Loucy (cell line): ENCODE results near the gene CDK19.

Source experiments
- H2AFZ ChIP-seq: fragments of 200-600 bp; sonication (generic); 2 replicates; pipeline ENCODE4 v1.6.0; 2016; ENCODE audit warnings: antibody characterized with exemption, mild to moderate bottlenecking, low read length, moderate library complexity
- H3F3A ChIP-seq: fragments of 200-600 bp; 2 replicates; pipeline ENCODE4 v1.6.0; 2016; ENCODE audit warnings: antibody characterized with exemption, low read depth, mild to moderate bottlenecking
- H3K27me3 ChIP-seq: fragments of 200-600 bp; sonication (generic); 2 replicates; pipeline ENCODE4 v1.6.1; 2014; ENCODE audit warnings: low read length, mild to moderate bottlenecking; ENCODE audit not compliant: insufficient read depth, poor library complexity, severe bottlenecking
- H3K36me3 ChIP-seq: fragments of 200-600 bp; sonication (generic); 2 replicates; pipeline ENCODE4 v1.6.1; 2016; ENCODE audit warnings: low read length; ENCODE audit not compliant: insufficient read depth
- H3K4me1 ChIP-seq: fragments of 200-600 bp; sonication (generic); 2 replicates; pipeline ENCODE4 v1.5.1; 2014; ENCODE audit warnings: low read length, mild to moderate bottlenecking; ENCODE audit not compliant: insufficient read depth, poor library complexity, severe bottlenecking
- H3K4me2 ChIP-seq: fragments of 200-600 bp; sonication (generic); 2 replicates; pipeline ENCODE4 v1.6.0; 2014; ENCODE audit warnings: antibody characterized with exemption, low read length, low read depth, mild to moderate bottlenecking; ENCODE audit not compliant: poor library complexity, severe bottlenecking
- H3K4me3 ChIP-seq: fragments of 200-600 bp; sonication (generic); 2 replicates; pipeline ENCODE4 v1.5.1; 2014; ENCODE audit warnings: low read length, mild to moderate bottlenecking, mixed read lengths; ENCODE audit not compliant: poor library complexity, severe bottlenecking
- H3K79me2 ChIP-seq: fragments of 200-600 bp; sonication (generic); 2 replicates; pipeline ENCODE4 v1.6.1; 2014; ENCODE audit warnings: low read length; ENCODE audit not compliant: insufficient read depth
- H3K9ac ChIP-seq: fragments of 200-600 bp; sonication (generic); 2 replicates; pipeline ENCODE4 v1.6.0; 2014; ENCODE audit warnings: mild to moderate bottlenecking, low read depth, low read length, moderate library complexity; ENCODE audit not compliant: poor library complexity, severe bottlenecking
- H3K9me2 ChIP-seq: fragments of 200-600 bp; sonication (generic); replicated peaks from 2 replicates; pipeline ENCODE4 v1.6.1; 2016; ENCODE audit warnings: low read depth, low read length, mixed read lengths
- H3K9me3 ChIP-seq: fragments of 200-600 bp; sonication (generic); 2 replicates; pipeline ENCODE4 v1.6.1; 2014; ENCODE audit warnings: mild to moderate bottlenecking, antibody characterized with exemption, low read length, low read depth; ENCODE audit not compliant: insufficient read depth
- H4K20me1 ChIP-seq: fragments of 200-600 bp; sonication (generic); 2 replicates; pipeline ENCODE4 v1.6.0; 2014; ENCODE audit warnings: antibody characterized with exemption, low read length, mild to moderate bottlenecking; ENCODE audit not compliant: insufficient read depth, poor library complexity, severe bottlenecking
- EZH2phosphoT487 ChIP-seq: fragments of 200-600 bp; IDR thresholded peaks from 2 replicates; pipeline ENCODE4 v1.6.1; 2018; ENCODE audit warnings: antibody characterized with exemption, mild to moderate bottlenecking, moderate library complexity, borderline replicate concordance
- TF ChIP-seq, protein P1 (sequence below): fragments of 200-600 bp; sonication (generic); conservative IDR thresholded peaks from 2 replicates; pipeline ENCODE4 v1.5.1; 2014; ENCODE audit warnings: mild to moderate bottlenecking, antibody characterized with exemption, low read length

The CDK19 gene

DNA sequence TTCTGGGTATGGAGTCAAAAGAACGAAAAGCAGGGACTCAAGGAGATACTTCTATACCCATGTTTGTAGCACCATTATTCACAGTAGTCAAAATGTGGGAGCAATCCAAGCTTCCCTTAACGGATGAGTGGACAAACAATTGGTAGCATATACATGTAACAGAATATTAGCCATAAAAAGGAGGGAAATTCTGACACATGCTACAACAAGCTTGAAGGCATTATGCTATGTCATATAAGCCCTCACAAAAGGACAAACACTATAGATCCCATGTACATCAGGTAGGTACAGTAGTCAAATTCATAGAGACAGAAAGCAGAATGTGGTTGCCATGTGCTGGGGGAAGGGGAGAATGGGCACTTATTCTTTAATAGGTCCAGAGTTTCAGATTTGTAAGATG, 37.6 kb downstream of the CDK19 start:
- peaks cover 76% of the 10 kb centered on the region for H3K79me2 ChIP-seq
- H3K27me3 ChIP-seq = no peaks in the 10 kb centered on the region
- no peaks in the 10 kb centered on the region for H3K9me3 ChIP-seq
- no peak for TF ChIP-seq EZH2phosphoT487
- TF ChIP-seq, protein P1, sequence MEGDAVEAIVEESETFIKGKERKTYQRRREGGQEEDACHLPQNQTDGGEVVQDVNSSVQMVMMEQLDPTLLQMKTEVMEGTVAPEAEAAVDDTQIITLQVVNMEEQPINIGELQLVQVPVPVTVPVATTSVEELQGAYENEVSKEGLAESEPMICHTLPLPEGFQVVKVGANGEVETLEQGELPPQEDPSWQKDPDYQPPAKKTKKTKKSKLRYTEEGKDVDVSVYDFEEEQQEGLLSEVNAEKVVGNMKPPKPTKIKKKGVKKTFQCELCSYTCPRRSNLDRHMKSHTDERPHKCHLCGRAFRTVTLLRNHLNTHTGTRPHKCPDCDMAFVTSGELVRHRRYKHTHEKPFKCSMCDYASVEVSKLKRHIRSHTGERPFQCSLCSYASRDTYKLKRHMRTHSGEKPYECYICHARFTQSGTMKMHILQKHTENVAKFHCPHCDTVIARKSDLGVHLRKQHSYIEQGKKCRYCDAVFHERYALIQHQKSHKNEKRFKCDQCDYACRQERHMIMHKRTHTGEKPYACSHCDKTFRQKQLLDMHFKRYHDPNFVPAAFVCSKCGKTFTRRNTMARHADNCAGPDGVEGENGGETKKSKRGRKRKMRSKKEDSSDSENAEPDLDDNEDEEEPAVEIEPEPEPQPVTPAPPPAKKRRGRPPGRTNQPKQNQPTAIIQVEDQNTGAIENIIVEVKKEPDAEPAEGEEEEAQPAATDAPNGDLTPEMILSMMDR = no peak
- H3K4me1 ChIP-seq = no peaks in the 10 kb centered on the region
- H3K36me3 ChIP-seq = peaks cover 16% of the 10 kb centered on the region; the same call in 1 of the 2 replicates
- H3F3A ChIP-seq = no peaks in the 10 kb centered on the region
- peaks cover 6% of the 10 kb centered on the region for H4K20me1 ChIP-seq
- H3K4me3 ChIP-seq = no peak overlapping the region
- H2AFZ ChIP-seq = no peak overlapping the region
- H3K4me2 ChIP-seq = no peak overlapping the region
- H3K9ac ChIP-seq = no peak overlapping the region
- no peaks in the 10 kb centered on the region for H3K9me2 ChIP-seq

DNA sequence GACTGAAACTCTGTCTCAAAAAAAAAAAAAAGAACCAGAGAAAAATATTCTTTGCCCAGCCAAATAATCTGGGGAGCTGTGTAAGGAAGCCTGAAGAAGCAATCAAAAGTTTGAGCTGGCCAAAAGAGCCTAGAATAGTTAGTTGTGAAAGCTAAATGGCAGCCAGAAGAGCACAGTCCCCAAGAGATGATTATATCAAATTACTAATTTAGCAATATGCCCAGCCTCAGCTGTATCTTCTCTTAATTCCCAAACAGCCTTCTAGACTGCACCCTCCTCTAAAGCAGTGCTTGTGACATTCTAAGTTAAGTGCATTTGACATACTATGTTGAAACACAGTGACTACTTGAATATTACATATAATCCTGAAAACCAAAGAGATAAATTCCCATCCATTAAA, 38.9 kb downstream of the CDK19 start:
- Histone ChIP-seq H3K27me3 (no peaks in the 10 kb centered on the region), H3F3A (no peaks in the 10 kb centered on the region), H3K9ac (no peak overlapping the region), H3K9me3 (no peaks in the 10 kb centered on the region), H4K20me1 (peaks cover 6% of the 10 kb centered on the region), H3K79me2 (peaks cover 70% of the 10 kb centered on the region), H2AFZ (no peak overlapping the region), H3K9me2 (no peaks in the 10 kb centered on the region), H3K4me2 (no peak overlapping the region), H3K4me3 (no peak overlapping the region), H3K4me1 (no peaks in the 10 kb centered on the region), H3K36me3 (peaks cover 26% of the 10 kb centered on the region; the same call in 1 of the 2 replicates)
- TF ChIP-seq EZH2phosphoT487 = no peak
- TF ChIP-seq, protein P1 = no peak

DNA sequence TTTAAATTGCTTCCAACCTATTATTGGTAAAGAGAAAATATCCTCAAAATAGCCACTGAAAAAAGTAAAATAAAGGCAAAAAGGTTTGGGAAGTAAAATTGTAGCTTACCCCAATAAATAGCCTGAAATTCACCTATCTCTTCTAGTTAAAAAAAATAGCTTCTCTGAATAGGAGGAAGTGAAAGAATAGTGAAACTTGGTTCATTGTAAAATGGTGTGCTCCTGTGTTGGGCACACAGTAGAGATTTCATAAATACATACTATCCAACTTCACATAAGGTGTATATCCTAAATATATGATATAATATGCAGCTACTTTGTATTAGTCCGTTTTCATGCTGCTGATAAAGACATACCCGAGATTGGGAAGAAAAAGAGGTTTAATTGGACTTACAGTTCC, 45.3 kb downstream of the CDK19 start:
- Histone ChIP-seq H3K4me1 (no peaks in the 10 kb centered on the region), H3K79me2 (peaks cover 45% of the 10 kb centered on the region; the same call in 1 of the 2 replicates), H3F3A (no peaks in the 10 kb centered on the region), H3K36me3 (peaks cover 51% of the 10 kb centered on the region; the same call in 1 of the 2 replicates), H2AFZ (no peak overlapping the region), H3K9me2 (no peaks in the 10 kb centered on the region), H3K4me2 (no peak overlapping the region), H3K4me3 (no peak overlapping the region), H3K9me3 (no peaks in the 10 kb centered on the region; the same call in 1 of the 2 replicates), H4K20me1 (no peaks in the 10 kb centered on the region), H3K9ac (no peak overlapping the region), H3K27me3 (no peaks in the 10 kb centered on the region)
- TF ChIP-seq, protein P1 = no peak
- no peak for TF ChIP-seq EZH2phosphoT487
